Measurements from ENCODE around the gene CUX1.

- TF ChIP-seq JUN (CRISPR knock-in tag; IDR thresholded peaks at IDR 0.05) (no peak), AFF4 (CRISPR knock-in tag; IDR thresholded peaks at IDR 0.05; ENCODE audit: borderline replicate concordance) (no peak)
- TF ChIP-seq, protein P1, sequence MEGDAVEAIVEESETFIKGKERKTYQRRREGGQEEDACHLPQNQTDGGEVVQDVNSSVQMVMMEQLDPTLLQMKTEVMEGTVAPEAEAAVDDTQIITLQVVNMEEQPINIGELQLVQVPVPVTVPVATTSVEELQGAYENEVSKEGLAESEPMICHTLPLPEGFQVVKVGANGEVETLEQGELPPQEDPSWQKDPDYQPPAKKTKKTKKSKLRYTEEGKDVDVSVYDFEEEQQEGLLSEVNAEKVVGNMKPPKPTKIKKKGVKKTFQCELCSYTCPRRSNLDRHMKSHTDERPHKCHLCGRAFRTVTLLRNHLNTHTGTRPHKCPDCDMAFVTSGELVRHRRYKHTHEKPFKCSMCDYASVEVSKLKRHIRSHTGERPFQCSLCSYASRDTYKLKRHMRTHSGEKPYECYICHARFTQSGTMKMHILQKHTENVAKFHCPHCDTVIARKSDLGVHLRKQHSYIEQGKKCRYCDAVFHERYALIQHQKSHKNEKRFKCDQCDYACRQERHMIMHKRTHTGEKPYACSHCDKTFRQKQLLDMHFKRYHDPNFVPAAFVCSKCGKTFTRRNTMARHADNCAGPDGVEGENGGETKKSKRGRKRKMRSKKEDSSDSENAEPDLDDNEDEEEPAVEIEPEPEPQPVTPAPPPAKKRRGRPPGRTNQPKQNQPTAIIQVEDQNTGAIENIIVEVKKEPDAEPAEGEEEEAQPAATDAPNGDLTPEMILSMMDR (IDR thresholded peaks at IDR 0.05): no peak
These were observed 276.3 kb downstream of the CUX1 start for GRCh38 chr7:102093599-102094315.
